ENCODE measurements around the gene ARGLU1.

DNA sequence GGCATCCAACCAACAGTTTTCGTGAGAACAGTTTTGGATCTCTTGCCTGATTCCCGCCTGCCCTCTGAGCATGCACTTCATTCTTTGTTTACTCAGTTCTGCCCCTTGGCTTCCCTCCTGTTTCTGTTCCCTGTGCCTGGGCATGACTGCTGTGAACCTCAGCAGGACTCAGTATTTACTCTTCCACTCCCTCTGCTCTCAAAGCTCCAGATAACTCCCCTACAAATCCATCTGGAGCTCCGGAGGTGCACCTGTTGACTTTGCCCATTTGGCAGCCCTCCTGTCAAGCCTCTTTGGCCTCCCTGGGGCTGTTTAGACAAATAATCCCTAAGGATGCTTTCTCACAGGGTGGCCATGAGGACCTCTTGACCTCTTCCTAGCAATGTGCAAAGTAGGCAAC lies 34.2 kb upstream of the ARGLU1 start:
- TF ChIP-seq EZH2 (IDR thresholded peaks at IDR 0.05; ENCODE audit: low read length), result no peak
- TF ChIP-seq, protein P1, sequence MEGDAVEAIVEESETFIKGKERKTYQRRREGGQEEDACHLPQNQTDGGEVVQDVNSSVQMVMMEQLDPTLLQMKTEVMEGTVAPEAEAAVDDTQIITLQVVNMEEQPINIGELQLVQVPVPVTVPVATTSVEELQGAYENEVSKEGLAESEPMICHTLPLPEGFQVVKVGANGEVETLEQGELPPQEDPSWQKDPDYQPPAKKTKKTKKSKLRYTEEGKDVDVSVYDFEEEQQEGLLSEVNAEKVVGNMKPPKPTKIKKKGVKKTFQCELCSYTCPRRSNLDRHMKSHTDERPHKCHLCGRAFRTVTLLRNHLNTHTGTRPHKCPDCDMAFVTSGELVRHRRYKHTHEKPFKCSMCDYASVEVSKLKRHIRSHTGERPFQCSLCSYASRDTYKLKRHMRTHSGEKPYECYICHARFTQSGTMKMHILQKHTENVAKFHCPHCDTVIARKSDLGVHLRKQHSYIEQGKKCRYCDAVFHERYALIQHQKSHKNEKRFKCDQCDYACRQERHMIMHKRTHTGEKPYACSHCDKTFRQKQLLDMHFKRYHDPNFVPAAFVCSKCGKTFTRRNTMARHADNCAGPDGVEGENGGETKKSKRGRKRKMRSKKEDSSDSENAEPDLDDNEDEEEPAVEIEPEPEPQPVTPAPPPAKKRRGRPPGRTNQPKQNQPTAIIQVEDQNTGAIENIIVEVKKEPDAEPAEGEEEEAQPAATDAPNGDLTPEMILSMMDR (optimal IDR thresholded peaks at IDR 0.05 in 1 of 3, IDR thresholded peaks at IDR 0.05 in 1 of 3, conservative IDR thresholded peaks at IDR 0.05 in 1 of 3; ENCODE audit: extremely low read depth in 1 of 3, insufficient read depth in 2 of 3, low read length in 3 of 3), result no peak
